GM23338 (cell line): ENCODE results near the gene GPR22.

Experiments
- CREB1 ChIP-seq: fragments of 250-450 bp; sonication (Bioruptor Pico); IDR thresholded peaks from 2 replicates; pipeline ENCODE4 v1.5.0; 2020; ENCODE audit warnings: low read depth, mild to moderate bottlenecking, moderate library complexity
- CTCF ChIP-seq, 2 experiments: fragments of 200-600 bp in 1 of 2; sonication (generic) in 1 of 2; conservative IDR thresholded peaks; 2 replicates each; pipeline versions ENCODE4 v1.5.1 to v1.6.1; 2016 to 2017; ENCODE audit warnings: antibody characterized with exemption in 2 of 2, low read depth in 2 of 2, mild to moderate bottlenecking in 2 of 2, moderate library complexity in 1 of 2
- ETS1 ChIP-seq: IDR thresholded peaks from 2 replicates; pipeline ENCODE4 v1.6.1; 2016; ENCODE audit warnings: antibody characterized with exemption
- EZH2 ChIP-seq: fragments of 200-600 bp; sonication (generic); IDR thresholded peaks from one replicate; pipeline ENCODE4 v1.8.0; 2017; ENCODE audit warnings: antibody characterized with exemption, mild to moderate bottlenecking, low read depth; ENCODE audit not compliant: unreplicated experiment
- EZH2phosphoT487 ChIP-seq: fragments of 200-600 bp; sonication (generic); IDR thresholded peaks from one replicate; pipeline ENCODE4 v1.8.1; 2018; ENCODE audit warnings: antibody characterized with exemption; ENCODE audit not compliant: unreplicated experiment
- JUNB ChIP-seq: IDR thresholded peaks from one replicate; pipeline ENCODE4 v1.6.1; 2016; ENCODE audit warnings: antibody characterized with exemption; ENCODE audit not compliant: unreplicated experiment
- POLR2AphosphoS5 ChIP-seq: IDR thresholded peaks from 2 replicates; pipeline ENCODE4 v1.6.1; 2016; ENCODE audit warnings: antibody characterized with exemption, low read depth
- ZNF114 ChIP-seq: fragments of 250-450 bp; sonication (Bioruptor Pico); IDR thresholded peaks from 2 replicates; pipeline ENCODE4 v1.5.0; 2020; ENCODE audit warnings: mild to moderate bottlenecking, moderate library complexity
- TF ChIP-seq, protein P1 (sequence below): IDR thresholded peaks from one replicate; pipeline ENCODE4 v1.6.1; 2018; ENCODE audit warnings: antibody characterized with exemption; ENCODE audit not compliant: unreplicated experiment

- TF ChIP-seq CTCF (conservative IDR thresholded peaks at IDR 0.05; ENCODE audit: low read depth in 2 of 2) (no peak), EZH2 (no peak), POLR2AphosphoS5 (no peak), ETS1 (no peak), ZNF114 (CRISPR knock-in tag) (no peak), CREB1 (CRISPR knock-in tag) (no peak), JUNB (no peak), EZH2phosphoT487 (no peak)
- TF ChIP-seq, protein P1, sequence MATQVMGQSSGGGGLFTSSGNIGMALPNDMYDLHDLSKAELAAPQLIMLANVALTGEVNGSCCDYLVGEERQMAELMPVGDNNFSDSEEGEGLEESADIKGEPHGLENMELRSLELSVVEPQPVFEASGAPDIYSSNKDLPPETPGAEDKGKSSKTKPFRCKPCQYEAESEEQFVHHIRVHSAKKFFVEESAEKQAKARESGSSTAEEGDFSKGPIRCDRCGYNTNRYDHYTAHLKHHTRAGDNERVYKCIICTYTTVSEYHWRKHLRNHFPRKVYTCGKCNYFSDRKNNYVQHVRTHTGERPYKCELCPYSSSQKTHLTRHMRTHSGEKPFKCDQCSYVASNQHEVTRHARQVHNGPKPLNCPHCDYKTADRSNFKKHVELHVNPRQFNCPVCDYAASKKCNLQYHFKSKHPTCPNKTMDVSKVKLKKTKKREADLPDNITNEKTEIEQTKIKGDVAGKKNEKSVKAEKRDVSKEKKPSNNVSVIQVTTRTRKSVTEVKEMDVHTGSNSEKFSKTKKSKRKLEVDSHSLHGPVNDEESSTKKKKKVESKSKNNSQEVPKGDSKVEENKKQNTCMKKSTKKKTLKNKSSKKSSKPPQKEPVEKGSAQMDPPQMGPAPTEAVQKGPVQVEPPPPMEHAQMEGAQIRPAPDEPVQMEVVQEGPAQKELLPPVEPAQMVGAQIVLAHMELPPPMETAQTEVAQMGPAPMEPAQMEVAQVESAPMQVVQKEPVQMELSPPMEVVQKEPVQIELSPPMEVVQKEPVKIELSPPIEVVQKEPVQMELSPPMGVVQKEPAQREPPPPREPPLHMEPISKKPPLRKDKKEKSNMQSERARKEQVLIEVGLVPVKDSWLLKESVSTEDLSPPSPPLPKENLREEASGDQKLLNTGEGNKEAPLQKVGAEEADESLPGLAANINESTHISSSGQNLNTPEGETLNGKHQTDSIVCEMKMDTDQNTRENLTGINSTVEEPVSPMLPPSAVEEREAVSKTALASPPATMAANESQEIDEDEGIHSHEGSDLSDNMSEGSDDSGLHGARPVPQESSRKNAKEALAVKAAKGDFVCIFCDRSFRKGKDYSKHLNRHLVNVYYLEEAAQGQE: no peak
Observed at GRCh38 chr7:107479303-107479702, 9.4 kb downstream of the GPR22 start.
